KMS-11 (cell line): Measurements from ENCODE around the gene KCNK18.

ENCODE experiments used
- H2AFZ ChIP-seq: fragments of 200-600 bp; sonication (generic); 2 replicates; pipeline ENCODE4 v1.6.1; 2016; ENCODE audit warnings: antibody characterized with exemption, mixed run types, low read depth
- H3K27ac ChIP-seq: fragments of 200-600 bp; sonication (generic); 2 replicates; pipeline ENCODE4 v1.6.1; 2016; ENCODE audit warnings: mild to moderate bottlenecking, mixed run types
- H3K27me3 ChIP-seq: fragments of 200-600 bp; sonication (generic); 2 replicates; pipeline ENCODE4 v1.6.1; 2017; ENCODE audit warnings: mild to moderate bottlenecking, low read depth, mixed run types, moderate library complexity; ENCODE audit not compliant: insufficient read depth
- H3K36me3 ChIP-seq: fragments of 200-600 bp; sonication (generic); 2 replicates; pipeline ENCODE4 v1.6.1; 2017; ENCODE audit warnings: mild to moderate bottlenecking, mixed run types; ENCODE audit not compliant: insufficient read depth
- H3K4me1 ChIP-seq: fragments of 200-600 bp; sonication (generic); 2 replicates; pipeline ENCODE4 v1.6.1; 2016; ENCODE audit warnings: mild to moderate bottlenecking, low read depth, mixed run types; ENCODE audit not compliant: poor library complexity, severe bottlenecking
- H3K4me2 ChIP-seq: fragments of 200-600 bp; sonication (generic); 2 replicates; pipeline ENCODE4 v1.7.0; 2016; ENCODE audit warnings: mild to moderate bottlenecking, mixed run types
- H3K4me3 ChIP-seq: fragments of 200-600 bp; sonication (generic); IDR thresholded peaks from 2 replicates; pipeline ENCODE4 v1.6.1; 2017; ENCODE audit warnings: low read depth, low read length, mixed read lengths; ENCODE audit not compliant: insufficient read depth
- H3K79me2 ChIP-seq: fragments of 200-600 bp; sonication (generic); 2 replicates; pipeline ENCODE4 v1.6.1; 2016; ENCODE audit warnings: low read depth, mixed run types; ENCODE audit not compliant: insufficient read depth
- H3K9ac ChIP-seq: fragments of 200-600 bp; sonication (generic); 2 replicates; pipeline ENCODE4 v1.6.1; 2016; ENCODE audit warnings: mild to moderate bottlenecking, mixed run types
- H4K20me1 ChIP-seq: fragments of 200-600 bp; sonication (generic); 2 replicates; pipeline ENCODE4 v1.6.1; 2016; ENCODE audit warnings: mild to moderate bottlenecking, mixed run types; ENCODE audit not compliant: insufficient read depth
- CTCF ChIP-seq: fragments of 200-600 bp; sonication (generic); conservative IDR thresholded peaks from 2 replicates; pipeline ENCODE4 v1.6.1; 2017; ENCODE audit warnings: low read depth, mild to moderate bottlenecking, antibody characterized with exemption, low read length, moderate library complexity, mixed read lengths

Gene KCNK18

GRCh38 chr10:117259279-117259678, 62.0 kb downstream of the KCNK18 start:
- Histone ChIP-seq H3K4me3 (no peak overlapping the region), H3K27me3 (no peaks in the 10 kb centered on the region), H2AFZ (no peak overlapping the region), H3K36me3 (no peaks in the 10 kb centered on the region), H3K4me1 (no peaks in the 10 kb centered on the region), H4K20me1 (no peaks in the 10 kb centered on the region), H3K27ac (no peak overlapping the region), H3K4me2 (no peak overlapping the region), H3K79me2 (no peaks in the 10 kb centered on the region), H3K9ac (no peak overlapping the region)
- no peak for TF ChIP-seq CTCF
